Measurements from ENCODE around the gene LRMDA.

DNA sequence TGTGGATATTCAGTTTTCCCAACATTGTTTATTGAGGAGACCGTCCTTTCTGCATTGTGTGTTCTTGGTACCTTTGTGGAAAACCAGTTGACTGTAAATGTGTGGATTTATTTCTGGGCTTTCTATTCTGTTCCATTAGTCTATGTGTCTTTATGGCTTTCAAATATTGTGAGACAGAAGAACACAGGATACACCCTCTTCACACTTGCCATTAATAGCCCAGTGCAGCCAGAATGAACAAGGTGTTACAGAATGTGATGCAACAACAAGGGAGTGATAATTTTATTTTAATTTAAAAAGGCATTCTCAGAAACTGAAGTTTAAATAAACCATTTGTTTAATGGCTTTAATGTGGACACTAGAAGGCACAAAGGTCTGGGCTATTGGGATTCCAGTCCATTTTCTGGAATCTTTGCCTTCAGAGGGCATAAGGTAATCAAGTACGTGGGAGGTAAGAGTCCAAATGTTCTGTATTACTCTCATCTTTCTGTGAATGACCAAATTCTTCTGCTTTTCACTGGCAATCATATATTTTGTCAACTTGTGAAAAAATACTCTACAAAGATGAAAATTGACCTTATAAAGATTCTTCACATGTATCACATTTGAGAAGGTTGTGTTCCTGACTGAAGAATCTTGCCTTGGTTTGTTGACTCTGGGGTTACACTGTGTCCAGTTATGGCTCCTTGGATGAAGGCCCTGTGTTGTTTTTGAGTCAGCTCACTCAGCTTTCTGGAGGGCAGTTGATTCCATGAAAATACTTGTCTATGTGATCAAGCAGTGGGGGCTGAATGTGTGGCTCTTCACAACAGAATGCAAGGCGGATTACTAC lies 962.7 kb downstream of the LRMDA start:
- TF ChIP-seq, protein P1, sequence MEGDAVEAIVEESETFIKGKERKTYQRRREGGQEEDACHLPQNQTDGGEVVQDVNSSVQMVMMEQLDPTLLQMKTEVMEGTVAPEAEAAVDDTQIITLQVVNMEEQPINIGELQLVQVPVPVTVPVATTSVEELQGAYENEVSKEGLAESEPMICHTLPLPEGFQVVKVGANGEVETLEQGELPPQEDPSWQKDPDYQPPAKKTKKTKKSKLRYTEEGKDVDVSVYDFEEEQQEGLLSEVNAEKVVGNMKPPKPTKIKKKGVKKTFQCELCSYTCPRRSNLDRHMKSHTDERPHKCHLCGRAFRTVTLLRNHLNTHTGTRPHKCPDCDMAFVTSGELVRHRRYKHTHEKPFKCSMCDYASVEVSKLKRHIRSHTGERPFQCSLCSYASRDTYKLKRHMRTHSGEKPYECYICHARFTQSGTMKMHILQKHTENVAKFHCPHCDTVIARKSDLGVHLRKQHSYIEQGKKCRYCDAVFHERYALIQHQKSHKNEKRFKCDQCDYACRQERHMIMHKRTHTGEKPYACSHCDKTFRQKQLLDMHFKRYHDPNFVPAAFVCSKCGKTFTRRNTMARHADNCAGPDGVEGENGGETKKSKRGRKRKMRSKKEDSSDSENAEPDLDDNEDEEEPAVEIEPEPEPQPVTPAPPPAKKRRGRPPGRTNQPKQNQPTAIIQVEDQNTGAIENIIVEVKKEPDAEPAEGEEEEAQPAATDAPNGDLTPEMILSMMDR (optimal IDR thresholded peaks at IDR 0.05 in 1 of 3, IDR thresholded peaks at IDR 0.05 in 1 of 3, conservative IDR thresholded peaks at IDR 0.05 in 1 of 3; ENCODE audit: extremely low read depth in 1 of 3, insufficient read depth in 2 of 3, low read length in 3 of 3) = no peak
- no peak for TF ChIP-seq EZH2 (IDR thresholded peaks at IDR 0.05; ENCODE audit: low read length)

Measured in keratinocyte (primary cell).